GM12875 (cell line): ENCODE data around the gene PLCD4.

Experiments used
- H3K4me3 ChIP-seq: one replicate; pipeline ENCODE4 v1.5.1; 2011; ENCODE audit warnings: low read depth, low read length, control low read depth
- CTCF ChIP-seq: IDR thresholded peaks from 2 replicates; pipeline ENCODE4 v1.5.1; 2011; ENCODE audit warnings: low read depth, mild to moderate bottlenecking, control low read depth, inconsistent platforms, low read length, moderate library complexity, borderline replicate concordance; ENCODE audit not compliant: insufficient read depth

Gene PLCD4

DNA sequence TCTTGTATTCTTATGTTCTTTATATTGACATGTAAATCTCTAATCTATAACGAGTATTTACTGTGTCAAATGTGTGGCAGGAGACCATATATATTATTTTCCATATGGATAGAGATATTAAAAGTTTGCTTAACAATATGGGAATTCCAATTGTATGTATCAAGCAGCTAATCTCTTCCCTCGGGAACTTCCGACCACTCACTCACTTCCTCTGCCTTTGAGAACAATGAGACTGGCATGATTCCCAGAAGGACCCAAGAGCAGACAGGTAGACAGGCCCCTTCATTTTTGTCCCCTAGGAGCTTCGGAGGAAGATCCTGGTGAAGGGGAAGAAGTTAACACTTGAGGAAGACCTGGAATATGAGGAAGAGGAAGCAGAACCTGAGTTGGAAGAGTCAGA is 24.1 kb downstream of the PLCD4 start:
- H3K4me3 ChIP-seq, result no peak overlapping the region
- no peak for TF ChIP-seq CTCF

DNA sequence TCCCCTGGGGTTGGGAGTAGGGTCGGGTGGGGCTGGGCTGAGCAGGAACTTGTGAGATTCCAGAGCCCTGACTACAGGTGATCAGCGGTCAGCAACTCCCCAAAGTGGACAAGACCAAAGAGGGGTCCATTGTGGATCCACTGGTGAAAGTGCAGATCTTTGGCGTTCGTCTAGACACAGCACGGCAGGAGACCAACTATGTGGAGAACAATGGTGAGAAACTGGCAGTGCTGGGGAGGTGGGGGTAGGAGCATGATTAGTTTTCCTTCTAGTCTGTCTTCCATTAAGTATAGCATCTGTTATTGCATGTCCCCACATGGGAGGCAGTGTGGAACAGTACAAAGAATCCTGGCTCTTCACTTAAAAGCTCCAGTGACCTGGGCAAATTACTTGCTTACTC is 28.0 kb downstream of the PLCD4 start:
- H3K4me3 ChIP-seq, result no peak overlapping the region
- no peak for TF ChIP-seq CTCF

DNA sequence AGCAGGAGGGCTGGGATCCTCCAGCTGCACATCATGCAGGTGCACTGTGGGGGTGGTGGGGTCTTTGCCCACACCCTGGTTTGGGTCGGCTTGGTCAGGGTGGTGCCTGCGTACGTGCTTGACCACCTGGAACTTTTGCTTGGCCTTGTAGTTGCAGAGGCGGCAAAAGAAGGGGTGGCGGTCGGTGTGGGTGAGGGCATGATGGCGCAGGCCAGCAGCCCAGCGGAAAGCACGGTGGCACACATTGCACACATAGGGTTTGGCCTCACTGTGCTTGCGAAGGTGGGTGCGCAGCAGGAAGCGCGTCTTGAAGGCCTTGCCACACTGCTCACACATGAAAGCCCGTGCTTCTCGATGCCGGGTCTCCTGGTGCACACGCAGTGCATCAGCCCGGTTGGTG is 30.7 kb downstream of the PLCD4 start:
- no peak overlapping the region for H3K4me3 ChIP-seq
- TF ChIP-seq CTCF, result no peak

- no peak for TF ChIP-seq CTCF
- no peak overlapping the region for H3K4me3 ChIP-seq
These were observed 34.5 kb downstream of the PLCD4 start for GRCh38 chr2:218642121-218642656.

DNA sequence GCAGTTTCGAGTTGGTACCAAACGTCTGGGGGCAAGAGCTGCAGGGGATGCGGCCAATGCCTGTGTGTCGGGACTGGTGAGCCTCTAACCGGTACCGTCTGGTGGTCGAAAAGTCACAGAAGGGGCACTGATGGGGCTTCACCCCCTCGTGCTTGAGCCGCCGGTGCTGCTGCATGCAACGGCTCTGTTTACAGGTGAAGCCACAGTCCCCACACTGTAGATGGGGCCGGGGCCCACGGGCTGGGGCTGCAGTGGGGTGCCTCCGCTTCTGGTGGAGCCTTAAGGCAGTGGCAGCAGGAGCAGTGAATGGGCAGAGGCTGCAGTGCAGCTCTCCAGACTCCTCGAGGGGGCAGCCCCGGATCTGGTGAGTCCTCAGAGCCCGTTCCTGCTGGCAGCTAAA is 35.1 kb downstream of the PLCD4 start:
- no peak for TF ChIP-seq CTCF
- H3K4me3 ChIP-seq, result no peak overlapping the region

- no peak for TF ChIP-seq CTCF
- H3K4me3 ChIP-seq, result no peak overlapping the region
These were observed 36.1 kb downstream of the PLCD4 start for GRCh38 chr2:218643751-218644310.

DNA sequence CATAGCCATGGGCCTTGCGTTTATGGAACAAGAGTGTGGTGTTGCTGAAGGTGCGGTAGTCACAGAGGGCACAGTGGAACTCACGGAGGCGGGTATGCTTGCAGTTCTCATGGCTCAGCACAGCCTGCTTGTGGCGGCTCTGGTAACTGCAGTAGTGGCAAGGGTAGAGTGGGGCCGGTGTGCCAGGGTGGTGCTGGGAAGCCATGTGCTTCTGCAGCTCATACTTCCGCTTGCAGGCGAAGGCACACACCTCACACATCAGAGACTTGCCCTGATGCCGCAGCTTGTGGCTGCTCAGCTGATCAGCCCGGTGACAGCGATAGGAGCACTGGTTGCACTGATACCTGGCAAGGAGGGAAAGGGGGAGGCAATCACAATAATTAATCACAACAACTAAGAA is 37.0 kb downstream of the PLCD4 start:
- no peak overlapping the region for H3K4me3 ChIP-seq
- TF ChIP-seq CTCF, result no peak
